ENCODE data around the gene SYNGR1. TPM values are rescaled to one million over a fixed set of nuclear protein-coding genes. Genes with fewer than 3 reads are reported as not detected.
"Not testable (repeated sequence)": the region's sequence is repeated elsewhere in the genome, so short reads cannot be mapped to it uniquely, and the experiment has no call there.

Gene SYNGR1
- total RNA-seq, 2 donors from 2014 or later = 12.8 to 15.2 TPM

DNA sequence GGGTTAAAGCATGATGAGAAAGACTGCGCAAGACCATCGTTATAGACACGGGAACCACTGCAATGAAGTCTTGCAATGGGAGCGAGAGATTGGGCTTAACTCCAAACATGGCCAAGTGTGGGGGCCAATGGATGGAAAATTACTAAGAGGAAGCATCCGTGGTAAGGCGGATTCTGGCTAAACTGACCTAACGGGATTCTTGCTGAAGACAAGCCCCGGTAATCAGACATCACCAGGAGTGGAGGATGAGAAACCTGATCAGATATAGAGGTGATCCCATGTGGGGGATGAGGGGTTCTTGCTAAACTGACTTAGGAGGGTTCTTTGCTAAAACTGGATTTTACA, 5.8 kb upstream of the SYNGR1 start:
- DNase-seq (ENCODE audit: low spot score) = no peak
- intact Hi-C loops (cut with DNase I) = loop anchor here in 1 of 2 donors (1.0 kb wide), 1 partner anchor 24 kb away; no protein-coding TSS in a partner anchor

DNA sequence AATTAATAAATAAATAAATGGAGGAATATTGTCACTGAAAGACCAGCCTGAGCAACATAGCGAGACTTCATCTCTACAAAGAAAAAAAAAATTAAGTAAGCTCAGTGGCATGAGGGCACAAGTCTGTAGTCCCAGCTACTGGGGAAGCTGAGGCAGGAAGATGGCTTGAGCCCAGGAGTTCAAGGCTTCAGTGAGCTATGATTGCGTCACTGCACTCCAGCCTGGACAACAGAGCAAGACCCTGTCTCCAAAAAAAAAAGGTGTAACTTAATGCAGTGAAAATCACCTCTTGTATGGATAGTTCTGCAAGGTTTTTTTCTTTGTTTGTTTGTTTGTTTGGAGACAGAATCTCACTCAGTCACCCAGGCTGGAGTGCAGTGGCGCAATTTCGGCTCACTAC, 4.6 kb upstream of the SYNGR1 start:
- no peak for DNase-seq (ENCODE audit: low spot score)
- intact Hi-C loops (cut with DNase I) = no loop called here

DNA sequence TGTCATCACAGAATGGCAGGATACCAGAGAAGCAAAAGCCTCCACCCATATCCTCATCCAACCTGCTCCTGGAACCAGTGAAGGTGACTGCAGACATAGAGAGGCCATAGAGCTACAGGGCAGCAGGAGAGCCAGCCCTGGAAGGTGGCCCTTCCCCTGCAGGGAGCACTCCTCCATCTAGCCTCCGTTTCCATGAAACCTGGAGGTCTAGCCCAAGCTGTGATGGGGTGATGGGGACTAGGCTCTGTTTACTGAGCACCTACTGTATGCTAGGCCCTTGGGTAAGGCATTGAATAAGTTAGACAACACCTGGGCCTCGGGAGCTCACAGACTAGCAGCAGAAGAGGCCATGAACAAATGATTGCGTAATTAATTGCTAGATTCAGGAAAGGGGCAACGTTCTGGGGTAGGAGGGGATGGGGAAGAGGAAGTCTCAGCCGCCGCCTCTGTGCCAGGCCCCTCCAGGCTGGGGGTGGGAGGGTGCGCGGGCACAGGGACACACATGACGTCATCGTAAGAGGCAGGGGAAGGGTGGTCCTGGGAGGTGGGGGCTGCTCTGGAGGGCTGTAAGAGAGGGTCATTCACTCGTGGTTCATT, 784 bp upstream of the SYNGR1 start:
- intact Hi-C loops (cut with DNase I) = no loop called here
- DNase-seq (ENCODE audit: low spot score) = no peak

DNA sequence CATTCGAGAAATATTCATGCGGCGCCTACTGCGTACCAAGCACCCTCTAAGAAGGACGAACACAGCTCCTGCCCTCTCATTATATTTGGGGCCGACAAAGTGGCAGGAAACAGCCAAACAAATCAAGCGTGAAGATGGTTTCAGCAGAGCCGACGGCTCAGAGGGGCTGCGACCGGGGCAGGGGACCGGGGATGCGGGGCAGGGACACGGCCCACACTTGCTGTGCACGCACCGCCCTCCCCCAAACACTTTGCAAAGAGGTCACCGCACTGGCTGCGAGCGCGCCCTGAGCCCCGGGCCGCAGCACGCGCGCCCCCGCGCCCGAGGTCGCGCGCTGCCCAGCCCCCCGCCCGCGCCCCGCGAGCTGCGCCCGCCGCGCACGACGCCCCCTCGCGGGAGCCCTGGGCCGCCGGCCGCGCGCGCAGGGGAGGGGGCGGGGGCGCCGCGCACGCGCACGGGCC, 255 bp upstream of the SYNGR1 start:
- intact Hi-C loops (cut with DNase I) = no loop called here
- DNase-seq (ENCODE audit: low spot score) = no peak

DNA sequence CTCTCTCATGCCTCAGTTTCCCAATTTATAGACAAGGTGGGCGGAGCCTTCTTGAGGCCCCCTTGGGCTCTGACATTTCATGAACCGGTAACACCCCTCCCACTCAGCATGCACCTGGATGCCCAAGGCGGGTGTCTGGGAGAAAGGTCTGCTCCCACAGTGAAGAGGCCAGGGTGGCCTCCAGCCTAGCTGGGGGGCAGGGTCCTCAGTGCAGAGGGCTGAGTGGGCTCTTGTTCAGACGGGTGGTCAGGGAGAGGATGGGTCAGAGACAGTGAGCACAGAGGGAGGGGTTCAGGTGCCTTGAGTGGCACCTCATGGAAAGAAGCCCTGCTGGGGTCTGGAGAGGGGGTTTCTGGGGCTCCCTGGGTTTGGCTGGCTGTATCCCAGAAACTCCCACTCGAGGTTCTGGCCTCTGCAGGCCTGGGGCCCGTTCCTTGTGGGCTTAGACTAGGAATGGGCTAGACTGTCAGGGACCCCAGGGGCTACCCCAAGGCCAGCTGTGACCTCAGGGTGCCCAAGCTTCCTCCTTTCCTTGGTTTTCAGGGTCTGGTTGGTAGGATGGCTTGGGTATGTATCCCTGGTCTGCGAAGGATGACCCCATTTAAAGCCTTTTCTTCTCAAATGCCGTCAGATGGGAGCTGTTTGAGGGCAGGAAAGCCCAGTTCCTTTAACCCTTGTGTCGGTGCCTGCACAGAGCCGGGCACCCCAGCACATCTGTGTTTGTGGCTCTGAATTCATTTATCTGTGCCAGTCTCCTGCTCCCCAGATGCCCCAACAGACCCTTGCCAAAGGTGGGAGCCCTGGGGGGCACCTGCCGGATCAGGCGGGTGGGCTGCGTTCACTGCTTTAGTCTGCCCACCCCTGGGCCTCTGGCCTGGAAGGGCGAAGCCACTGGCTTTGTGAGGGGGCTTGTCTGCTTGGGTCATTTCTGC, 1.2 kb downstream of the SYNGR1 start:
- DNase-seq (ENCODE audit: low spot score) = no peak
- intact Hi-C loops (cut with DNase I) = no loop called here

DNA sequence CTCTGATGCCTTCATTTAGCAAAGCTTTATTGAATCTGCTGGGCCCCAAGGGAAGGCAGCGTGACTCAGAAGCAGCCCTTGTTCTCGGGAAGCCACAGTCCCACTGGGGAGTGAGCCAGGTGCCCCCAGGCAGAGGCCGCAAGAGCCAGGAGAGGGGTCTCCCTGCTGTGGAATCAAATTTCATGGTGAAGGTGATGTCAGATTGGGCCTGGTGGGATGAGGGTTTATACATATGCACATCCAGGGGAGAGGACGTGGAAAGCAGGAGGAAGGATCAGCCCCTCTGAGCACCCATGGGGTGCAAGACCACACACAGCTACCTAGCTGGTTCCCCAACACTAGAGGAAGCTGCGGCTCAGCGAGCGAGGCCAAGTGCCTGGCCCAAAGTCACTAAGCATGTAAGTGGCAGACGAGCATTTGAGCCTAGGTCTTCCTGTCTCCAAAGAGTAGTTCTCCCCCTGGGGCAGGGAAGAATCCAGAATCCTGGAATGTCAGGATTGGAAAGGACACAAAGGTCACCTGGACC, 2.0 kb downstream of the SYNGR1 start:
- intact Hi-C loops (cut with DNase I) = no loop called here
- no peak for DNase-seq (ENCODE audit: low spot score)

DNA sequence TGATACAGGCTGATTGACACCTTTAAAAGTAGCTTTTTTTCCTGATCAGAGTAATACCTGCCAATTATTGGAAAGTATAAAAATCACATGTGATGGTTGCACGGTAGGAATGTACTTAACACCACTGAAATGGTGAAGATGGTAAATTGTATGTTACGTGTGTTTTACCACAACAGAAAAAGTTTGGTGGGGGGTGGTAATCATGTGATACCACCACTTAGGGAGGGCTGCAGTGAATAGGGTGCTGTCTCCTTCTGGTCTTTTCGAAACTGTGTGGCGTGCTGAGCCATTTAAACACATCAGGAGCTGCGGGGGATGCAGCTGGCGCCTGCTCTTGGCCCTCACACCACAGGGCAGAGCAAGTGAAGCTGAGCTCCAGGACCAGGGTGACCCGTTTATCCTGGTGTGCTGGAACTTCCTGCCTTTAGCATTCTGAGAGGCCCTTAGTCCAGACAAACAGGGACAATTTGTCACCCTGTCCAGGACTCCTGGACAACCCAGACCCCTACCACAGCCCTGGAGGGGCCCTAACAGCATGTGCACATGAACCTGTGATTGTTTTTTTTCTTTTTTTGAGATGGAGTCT, 2.6 kb downstream of the SYNGR1 start:
- intact Hi-C loops (cut with DNase I) = no loop called here
- no peak for DNase-seq (ENCODE audit: low spot score)

DNA sequence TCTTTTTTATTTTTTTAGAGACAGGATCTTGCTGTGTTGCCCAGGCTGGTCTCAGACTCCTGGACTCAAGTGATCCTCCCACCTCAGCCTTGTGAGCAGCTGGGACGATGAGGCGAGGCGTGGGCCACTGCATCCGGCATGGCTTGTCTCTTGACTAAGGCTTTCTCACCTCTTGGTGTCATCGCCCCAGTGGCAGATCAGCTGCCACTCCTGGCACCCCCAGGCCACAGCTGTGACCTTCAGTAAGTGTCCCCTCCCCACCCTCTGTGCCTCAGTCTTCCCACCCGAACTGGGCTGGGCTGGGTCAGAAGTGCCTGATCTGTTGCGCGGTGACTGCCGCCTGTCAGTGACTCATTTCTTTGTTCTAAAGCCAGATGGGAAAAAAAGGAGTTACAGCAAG, 3.6 kb downstream of the SYNGR1 start:
- DNase-seq (ENCODE audit: low spot score) = no peak
- intact Hi-C loops (cut with DNase I) = no loop called here

DNA sequence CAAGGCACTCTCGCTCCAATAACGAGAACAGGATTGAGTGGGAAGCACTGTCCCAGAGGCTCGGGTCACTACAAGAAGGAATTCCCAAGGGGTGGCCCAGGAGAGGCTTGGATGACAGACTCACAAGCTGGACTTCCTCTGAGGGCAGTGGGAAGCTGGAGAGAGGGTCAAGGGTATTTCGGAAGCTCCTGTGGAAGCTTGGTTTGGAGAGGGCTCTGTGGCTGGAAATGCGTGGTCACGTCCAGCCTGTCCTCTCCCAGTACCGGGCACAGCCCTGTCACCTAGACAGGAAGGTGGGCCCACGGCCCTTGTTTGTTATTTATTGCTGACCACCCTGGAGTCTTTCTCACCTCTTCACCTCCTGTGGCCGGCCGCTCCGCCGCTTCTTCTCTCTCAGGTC, 5.3 kb downstream of the SYNGR1 start:
- intact Hi-C loops (cut with DNase I) = no loop called here
- DNase-seq (ENCODE audit: low spot score) = no peak

DNA sequence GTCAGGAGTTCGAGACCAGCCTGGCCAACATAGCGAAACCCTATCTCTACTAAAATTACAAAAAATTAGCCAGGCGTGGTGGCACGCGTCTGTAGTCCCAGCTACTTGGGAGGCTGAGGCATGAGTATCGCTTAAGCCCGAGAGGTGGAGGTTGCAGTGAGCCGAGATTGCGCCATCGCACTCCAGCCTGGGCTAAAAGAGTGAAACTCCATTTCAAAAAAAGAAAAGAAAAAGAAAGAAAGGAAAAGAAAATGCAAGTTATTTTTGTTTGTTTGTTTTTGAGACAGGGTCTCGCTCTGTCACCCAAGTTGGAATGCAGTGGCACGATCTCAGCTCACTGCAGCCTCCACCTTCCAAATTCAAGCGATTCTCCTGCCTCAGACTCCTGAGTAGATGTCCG, 6.0 kb downstream of the SYNGR1 start:
- DNase-seq (ENCODE audit: low spot score); intact Hi-C loops (cut with DNase I): not testable (repeated sequence)

DNA sequence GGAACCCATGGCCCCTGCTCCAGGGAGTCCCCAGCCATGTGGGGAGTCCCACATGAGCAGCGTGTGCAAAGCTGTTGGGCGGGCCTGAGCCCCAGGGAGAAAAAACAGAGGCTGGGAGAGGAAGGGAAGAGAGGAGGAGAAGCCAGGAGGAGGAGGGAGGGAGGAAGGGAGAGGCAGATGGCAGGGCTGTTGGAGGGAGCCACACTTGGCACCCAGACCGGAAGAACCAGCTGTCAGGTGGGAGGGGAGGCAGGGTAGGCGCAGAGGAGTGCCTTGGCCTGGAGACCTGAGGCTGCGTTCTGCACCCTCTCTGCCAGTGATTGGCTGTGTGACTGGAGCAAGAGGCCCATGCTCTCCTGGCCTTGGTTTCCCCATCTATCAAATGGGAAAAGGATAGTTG, 6.7 kb downstream of the SYNGR1 start:
- no peak for DNase-seq (ENCODE audit: low spot score)
- intact Hi-C loops (cut with DNase I) = no loop called here

DNA sequence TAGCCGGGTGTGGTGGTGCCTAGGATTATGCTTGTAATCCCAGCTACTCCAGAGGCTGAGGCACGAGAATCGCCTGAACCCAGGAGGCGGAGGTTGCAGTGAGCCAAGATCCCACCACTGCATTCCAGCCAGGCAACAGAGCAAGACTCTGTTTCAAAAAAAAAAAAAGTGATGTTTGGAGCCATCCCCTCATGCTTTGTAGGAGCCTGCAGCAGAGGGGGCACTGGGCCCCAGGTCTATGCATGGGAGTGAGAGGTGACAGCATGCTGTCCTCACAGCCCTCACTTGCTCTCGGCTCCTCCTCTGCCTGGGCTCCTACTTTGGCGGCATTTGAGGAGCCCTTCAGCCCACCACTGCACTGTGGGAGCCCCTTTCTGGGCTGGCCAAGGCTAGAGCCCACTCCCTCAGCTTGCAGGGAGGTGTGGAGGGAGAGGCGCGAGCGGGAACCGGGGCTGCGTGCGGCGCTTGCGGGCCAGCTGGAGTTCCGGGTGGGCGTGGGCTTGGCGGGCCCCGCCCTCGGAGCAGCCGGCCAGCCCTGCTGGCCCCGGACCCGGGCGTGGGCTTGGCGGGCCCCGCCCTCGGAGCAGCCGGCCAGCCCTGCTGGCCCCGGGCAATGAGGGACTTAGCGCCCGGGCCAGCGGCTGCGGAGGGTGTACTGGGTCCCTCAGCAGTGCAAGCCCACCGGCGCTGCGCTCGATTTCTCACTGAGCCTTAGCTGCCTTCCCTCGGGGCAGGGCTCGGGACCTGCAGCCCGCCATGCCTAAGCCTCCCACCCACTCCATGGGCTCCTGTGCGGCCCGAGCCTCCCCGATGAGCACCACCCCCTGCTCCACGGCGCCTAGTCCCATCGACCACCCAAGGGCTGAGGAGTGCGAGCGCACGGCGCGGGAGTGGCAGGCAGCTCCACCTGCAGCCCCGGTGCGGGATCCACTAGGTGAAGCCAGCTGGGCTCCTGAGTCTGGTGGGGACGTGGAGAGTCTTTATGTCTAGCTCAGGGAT, 7.6 kb downstream of the SYNGR1 start:
- DNase-seq (ENCODE audit: low spot score); intact Hi-C loops (cut with DNase I): not testable (repeated sequence)

DNA sequence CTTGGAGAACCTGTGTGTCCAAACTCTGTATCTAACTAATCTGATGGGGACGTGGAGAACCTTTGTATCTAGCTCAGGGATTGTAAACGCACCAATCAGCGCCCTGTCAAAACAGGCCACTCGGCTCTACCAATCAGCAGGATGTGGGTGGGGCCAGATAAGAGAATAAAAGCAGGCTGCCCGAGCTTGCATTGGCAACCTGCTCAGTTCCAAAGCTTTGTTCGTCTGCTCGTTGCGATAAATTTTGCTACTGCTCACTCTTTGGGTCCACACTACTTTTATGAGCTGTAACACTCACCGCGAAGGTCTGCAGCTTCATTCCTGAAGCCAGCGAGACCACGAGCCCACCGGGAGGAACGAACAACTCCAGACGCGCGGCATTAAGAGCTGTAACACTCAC, 8.4 kb downstream of the SYNGR1 start:
- intact Hi-C loops (cut with DNase I); DNase-seq (ENCODE audit: low spot score): not testable (repeated sequence)

DNA sequence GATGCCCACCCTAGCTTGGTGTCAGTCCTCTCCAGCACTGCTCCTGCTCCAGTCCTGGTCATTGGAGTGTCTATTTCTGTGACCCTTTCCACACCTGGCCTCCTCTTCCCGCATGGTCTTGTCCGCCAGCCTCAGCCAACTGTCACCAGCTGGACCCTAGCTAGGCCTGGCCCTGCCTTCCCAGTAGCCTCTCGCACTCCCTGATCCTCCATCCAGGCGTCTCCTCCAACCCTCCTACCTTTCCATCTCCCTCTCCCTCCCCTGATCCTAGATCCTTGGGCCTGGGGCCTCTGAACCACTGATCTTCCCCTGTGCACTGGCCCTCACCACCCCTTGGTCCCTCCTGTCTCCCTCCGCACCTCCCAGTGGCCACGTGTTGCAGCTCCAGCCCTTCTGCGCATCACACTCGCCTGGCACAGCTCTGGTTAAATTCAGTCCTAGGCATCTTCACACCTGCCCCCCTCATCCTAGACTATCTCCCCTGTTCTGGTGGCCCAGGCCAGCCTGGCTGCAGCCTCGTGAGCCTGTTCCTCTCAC, 9.9 kb downstream of the SYNGR1 start:
- intact Hi-C loops (cut with DNase I) = no loop called here
- DNase-seq (ENCODE audit: low spot score) = no peak

DNA sequence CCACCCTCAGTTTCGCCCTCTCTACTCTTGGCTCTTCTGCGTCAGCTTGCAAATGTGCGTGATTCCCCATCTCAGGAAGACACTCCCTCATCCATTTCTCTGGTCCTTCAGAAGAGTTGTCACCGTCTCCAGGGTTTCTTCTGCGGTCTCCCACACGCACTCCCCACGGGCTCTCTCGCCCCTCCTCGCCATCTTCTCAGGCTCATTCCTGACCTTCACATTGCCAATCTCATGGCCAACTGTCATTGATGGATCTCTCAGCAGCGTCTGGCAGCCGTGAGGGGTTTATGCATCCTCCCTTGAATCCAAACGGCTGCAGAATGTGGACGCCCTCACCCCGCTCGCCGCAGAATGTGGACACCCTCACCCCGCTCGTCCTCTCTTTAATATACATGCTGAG, 10.5 kb downstream of the SYNGR1 start:
- intact Hi-C loops (cut with DNase I) = no loop called here
- DNase-seq (ENCODE audit: low spot score) = no peak

DNA sequence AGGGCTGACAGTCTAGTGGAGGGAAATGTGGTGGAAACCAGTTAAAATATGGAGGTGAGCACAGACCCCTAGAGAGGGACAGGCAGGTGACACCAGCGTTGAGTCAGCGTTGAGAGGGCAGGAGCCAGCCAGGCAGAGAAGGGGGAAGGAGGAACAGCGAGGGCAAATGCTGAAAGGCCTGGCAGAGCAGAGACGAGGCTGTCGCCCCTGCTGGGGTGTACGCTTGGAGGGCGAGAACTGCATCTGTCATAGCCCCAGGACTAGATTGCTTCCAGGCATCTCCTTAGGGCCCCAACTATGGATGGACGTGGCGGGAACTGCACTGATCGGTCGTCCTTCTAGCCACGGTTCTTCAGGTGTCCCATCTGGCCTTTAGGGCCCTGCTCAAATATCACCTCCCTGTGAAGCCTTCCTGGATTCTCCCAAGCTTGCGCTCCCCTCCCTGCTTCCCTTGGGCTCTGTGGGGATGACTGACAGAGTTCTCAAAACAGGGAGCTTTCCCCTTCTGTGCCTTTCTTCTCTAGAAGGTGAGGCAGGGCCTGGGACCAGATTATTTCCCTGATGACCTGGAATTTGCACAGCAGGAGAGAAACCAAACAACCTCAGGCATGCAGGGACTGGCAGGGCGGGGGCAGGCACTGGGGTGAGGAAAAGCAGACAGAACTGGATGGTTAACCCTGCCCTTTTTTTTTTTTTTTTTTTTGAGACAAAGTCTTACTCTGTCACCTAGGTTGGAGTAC, 11.1 kb downstream of the SYNGR1 start:
- intact Hi-C loops (cut with DNase I) = no loop called here
- no peak for DNase-seq (ENCODE audit: low spot score)

DNA sequence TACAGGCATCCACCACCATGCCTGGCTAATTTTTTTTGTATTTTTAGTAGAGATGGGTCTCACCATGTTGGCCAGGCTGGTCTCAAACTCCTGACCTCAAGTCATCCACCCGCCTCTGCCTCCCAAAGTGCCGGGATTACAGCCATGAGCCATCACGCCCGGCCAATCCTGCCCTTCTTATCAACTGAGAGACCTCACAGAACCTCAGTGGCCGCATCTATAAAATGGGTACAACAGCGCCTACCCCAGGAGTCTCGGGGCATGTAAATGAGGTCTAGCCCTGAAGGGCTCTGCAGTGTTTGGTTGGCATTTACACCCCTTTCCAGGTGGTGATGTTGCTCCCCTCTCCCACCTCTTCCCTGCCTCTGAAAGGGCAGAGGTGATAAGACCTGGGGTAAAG, 11.7 kb downstream of the SYNGR1 start:
- intact Hi-C loops (cut with DNase I) = no loop called here
- no peak for DNase-seq (ENCODE audit: low spot score)

DNA sequence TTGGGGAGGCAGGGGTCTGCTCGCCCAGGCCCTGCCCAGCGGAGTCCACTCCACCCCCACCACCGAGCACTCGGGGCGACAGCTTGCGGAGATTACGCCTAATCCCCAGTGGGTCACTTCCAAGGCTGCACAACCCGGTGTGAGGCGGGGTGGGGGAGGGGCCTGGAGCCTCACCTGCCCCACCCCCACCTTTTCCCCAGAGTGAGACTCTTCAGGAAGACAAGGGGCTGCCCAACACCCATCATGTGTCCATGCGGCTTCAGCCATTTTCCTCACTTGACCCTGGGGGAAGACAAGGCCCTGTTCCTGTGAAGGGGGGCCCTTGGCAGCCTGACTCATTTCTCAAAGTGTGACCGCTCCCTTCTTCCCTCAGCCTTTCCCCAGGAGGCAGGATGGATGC, 12.5 kb downstream of the SYNGR1 start:
- no peak for DNase-seq (ENCODE audit: low spot score)
- intact Hi-C loops (cut with DNase I) = no loop called here

All from posterior vena cava (tissue), 2 donors.